Duodenal mucosa (tissue), 2 donors: ENCODE data around the gene TBC1D2B.

Experiments
- H3K27ac ChIP-seq: one replicate; pipeline ENCODE4 v1.7.0; 2013; ENCODE audit warnings: low read depth, low read length
- H3K27me3 ChIP-seq, 2 donors: one replicate each; pipeline ENCODE4 v1.7.0; 2013; ENCODE audit warnings: low read length in 2 of 2, control low read depth in 1 of 2; ENCODE audit not compliant: insufficient read depth in 2 of 2, control insufficient read depth in 1 of 2
- H3K36me3 ChIP-seq, 2 donors: one replicate each; pipeline ENCODE4 v1.7.0; 2013; ENCODE audit warnings: low read length in 2 of 2, control low read depth in 1 of 2; ENCODE audit not compliant: insufficient read depth in 2 of 2, control insufficient read depth in 1 of 2
- H3K4me1 ChIP-seq, 2 donors: one replicate each; pipeline ENCODE4 v1.7.0; 2013; ENCODE audit warnings: low read length in 2 of 2, control low read depth in 1 of 2; ENCODE audit not compliant: insufficient read depth in 2 of 2, control insufficient read depth in 1 of 2
- H3K4me3 ChIP-seq, 2 donors: one replicate each; pipeline ENCODE4 v1.7.0; 2013; ENCODE audit warnings: low read length in 2 of 2, low read depth in 1 of 2
- H3K9ac ChIP-seq, 2 donors: one replicate each; pipeline ENCODE4 v1.7.0; 2013; ENCODE audit warnings: low read length in 2 of 2, low read depth in 1 of 2
- H3K9me3 ChIP-seq, 2 donors: one replicate each; pipeline ENCODE4 v1.7.0; 2013; ENCODE audit warnings: low read length in 2 of 2, control low read depth in 1 of 2; ENCODE audit not compliant: control insufficient read depth in 1 of 2

The TBC1D2B gene

DNA sequence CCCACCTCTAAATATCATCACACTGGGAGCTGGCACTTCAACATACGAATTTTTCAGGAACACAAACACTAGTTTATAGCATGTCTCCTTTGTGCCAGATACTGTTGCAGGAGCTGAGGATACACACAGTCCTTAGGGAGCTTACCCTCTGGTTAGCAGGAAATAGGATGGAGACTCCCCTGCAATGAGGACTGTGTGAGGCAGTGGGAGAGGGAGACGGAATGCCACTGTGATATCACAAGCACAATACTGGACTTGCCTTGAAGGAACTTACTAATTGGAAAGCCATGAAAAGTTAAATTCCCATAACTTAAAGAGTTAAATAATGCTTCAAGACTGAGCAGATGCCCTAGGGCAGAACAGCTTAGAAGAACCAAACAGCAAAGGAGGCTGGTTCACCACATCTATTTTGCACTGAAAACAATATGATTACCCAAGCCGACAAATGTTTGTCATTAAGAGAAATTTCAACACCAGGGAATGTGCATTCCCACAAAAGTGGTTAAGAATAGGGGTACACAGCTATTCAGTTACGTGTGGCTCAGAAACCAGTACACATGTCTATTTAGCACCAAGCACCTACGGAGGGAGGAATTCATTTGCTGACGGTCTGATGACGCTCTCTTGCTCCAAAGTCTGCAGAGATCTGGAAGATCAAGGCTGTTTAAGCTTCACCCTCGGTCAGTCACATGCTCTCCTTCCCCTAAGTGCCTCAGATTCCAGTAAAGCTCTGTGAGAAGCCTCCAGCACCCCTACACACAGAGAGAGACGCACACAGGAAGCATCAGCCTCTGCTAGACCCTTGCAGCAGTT lies 5.2 kb downstream of the TBC1D2B start:
- Histone ChIP-seq H3K36me3 (no peaks in the 10 kb centered on the region), H3K9ac (peak overlapping the region; percentile 50 to 52), H3K9me3 (no peaks in the 10 kb centered on the region), H3K4me1 (peaks cover 68 to 70% of the 10 kb centered on the region in 2 donors), H3K27ac (peak overlapping the region; percentile 59), H3K27me3 (no peaks in the 10 kb centered on the region), H3K4me3 (peak overlapping the region in 1 of 2 donors; percentile 50)

DNA sequence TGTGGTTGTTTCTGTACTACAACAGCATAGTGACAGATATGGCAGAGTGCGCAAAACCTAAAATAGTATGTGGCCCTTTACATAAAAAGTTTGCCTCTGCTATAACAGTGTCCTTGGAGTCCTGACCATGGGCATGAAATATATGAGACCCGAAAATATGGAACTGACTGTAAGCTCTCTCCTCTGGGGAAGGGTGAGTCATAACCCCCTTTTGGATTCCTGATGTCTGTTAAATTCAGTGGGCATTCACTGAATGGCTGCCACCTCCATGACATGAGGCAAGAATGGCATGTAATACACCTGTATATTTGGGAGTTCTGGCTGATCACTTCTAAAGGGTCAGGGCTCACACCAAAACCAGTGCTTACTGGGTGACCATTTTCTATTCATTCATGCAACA lies 6.1 kb downstream of the TBC1D2B start:
- Histone ChIP-seq H3K4me3 (no peak overlapping the region), H3K27ac (no peak overlapping the region), H3K36me3 (no peaks in the 10 kb centered on the region), H3K4me1 (peaks cover 77% of the 10 kb centered on the region in 2 donors), H3K9me3 (no peaks in the 10 kb centered on the region), H3K27me3 (no peaks in the 10 kb centered on the region), H3K9ac (no peak overlapping the region)

DNA sequence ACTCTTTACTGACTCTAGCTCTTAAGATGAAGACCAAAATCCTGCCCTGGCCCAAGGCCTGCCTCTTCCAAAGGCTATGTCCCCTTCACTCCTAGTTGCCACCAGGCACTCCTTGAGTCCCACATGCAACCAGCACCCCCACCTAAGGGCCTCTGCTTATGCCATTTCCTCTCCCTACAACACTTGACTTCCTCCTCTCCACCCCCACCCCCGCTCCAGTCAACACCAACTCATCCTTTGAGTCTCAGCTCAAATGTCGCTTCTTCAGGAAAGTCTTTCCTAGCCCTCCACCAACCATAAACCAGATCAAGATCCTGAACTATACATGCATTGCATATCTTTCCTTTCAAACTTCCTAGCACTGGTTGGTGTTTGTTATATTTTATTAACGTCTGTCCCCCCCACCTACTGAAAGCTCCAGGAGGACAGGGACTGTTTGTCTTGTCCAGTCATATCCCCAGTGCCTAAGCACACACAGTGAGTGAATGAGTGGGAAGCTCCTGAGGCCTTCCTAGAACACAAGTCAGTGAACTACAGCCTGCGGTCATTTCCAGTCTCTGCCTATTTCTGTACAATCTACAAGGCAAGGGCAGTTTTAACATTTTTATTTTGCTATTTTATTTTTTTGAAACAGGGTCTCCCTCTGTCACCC lies 7.3 kb downstream of the TBC1D2B start:
- Histone ChIP-seq H3K4me1 (peaks cover 77 to 84% of the 10 kb centered on the region in 2 donors), H3K27me3 (no peaks in the 10 kb centered on the region), H3K9me3 (no peaks in the 10 kb centered on the region), H3K4me3 (peak overlapping the region; percentile 4 to 14), H3K9ac (no peak overlapping the region), H3K27ac (no peak overlapping the region), H3K36me3 (no peaks in the 10 kb centered on the region)

DNA sequence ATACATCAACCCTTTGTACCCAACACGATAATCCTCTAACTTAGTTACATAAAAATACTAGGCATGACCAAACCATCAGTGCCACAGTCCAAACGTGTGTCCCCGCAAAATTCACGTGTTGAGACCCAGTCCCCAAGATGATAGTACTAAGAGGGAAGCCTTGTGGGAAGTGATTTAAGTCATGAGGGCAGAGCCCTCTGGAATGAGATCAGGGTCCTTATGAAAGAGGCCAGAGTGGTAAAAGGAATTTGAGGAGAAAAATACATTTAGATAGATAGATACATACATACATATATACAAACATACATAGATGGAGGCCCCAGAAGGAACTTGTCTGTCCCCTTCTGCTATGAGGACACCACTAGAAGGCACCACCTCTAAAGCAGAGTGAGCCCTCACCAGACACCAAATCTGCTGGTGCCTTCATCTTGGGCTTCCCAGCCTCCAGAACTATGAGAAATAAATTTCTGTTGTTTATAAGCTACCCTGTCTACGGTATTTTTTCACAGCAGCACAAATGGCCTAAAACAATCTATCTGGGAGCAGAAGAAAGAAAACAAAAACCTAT lies 8.0 kb downstream of the TBC1D2B start:
- no peaks in the 10 kb centered on the region for H3K36me3 ChIP-seq
- no peaks in the 10 kb centered on the region for H3K27me3 ChIP-seq
- H3K4me3 ChIP-seq, result peak overlapping the region; percentile 4 to 23
- H3K4me1 ChIP-seq, result peaks cover 77 to 86% of the 10 kb centered on the region in 2 donors
- H3K9me3 ChIP-seq, result no peaks in the 10 kb centered on the region
- H3K27ac ChIP-seq, result no peak overlapping the region
- no peak overlapping the region for H3K9ac ChIP-seq

DNA sequence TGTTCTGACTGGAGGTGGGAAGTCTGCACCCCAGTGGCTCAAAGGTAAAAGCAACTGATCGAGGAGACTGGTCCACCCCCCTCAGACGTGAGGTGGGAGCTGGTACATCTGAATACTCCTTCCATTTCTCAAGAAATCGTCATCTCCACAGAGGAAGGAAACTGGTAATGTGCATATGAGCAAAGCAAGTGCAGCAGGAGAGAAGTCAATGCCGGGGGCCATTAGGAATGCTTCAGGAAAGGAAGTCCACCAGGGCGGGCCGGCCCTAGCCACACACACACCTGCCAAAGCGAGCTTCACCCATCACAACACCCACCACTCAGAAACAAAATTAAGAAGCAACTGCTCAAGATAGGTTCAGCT lies 8.5 kb downstream of the TBC1D2B start:
- peak overlapping the region; percentile 23 to 31 for H3K4me3 ChIP-seq
- no peaks in the 10 kb centered on the region for H3K36me3 ChIP-seq
- no peaks in the 10 kb centered on the region for H3K27me3 ChIP-seq
- H3K9me3 ChIP-seq, result no peaks in the 10 kb centered on the region
- H3K4me1 ChIP-seq, result peaks cover 79 to 89% of the 10 kb centered on the region in 2 donors
- no peak overlapping the region for H3K27ac ChIP-seq
- H3K9ac ChIP-seq, result peak overlapping the region; percentile 16 to 24

DNA sequence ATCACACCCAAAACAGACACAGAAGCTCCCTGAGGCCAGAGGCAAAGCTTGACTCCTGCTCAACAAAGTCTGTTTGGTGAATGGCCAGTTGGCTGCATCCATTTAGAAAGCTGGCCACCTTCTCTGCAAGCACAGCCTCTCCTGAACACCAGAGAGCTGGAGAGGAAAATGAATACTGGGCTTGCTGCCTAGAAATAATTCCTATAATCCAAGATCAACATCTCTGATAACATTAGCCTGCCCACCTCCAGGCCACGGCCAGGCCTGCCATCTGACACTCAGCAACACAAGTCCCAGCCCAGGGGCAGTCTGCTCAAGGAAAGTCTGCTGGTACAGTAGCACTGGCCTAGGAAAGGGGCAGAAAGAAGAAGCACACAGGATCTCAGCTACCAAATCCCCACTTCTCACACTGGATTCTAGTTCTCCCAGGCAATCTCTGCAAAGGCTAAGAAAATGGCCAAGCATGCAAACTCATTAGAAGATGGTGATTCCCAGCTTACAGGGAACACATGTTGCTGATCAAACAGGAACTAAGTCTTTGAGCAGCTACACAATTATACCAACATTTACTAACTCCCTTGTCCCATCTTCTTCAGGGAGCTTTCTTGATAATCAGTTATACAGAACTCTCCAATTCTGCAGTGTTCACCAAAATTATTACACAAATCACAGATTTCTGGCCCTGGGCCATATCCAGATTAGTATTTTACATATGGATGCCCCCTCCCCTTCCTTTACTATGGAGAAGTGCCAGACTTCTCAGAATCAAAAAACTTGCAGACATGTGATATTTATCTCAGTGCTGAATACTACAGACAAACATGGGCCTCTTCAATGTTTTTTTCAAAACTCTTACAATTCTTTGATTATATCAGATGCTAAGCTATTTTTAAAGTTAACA lies 9.9 kb downstream of the TBC1D2B start:
- Histone ChIP-seq H3K27ac (peak overlapping the region; percentile 1), H3K27me3 (no peaks in the 10 kb centered on the region), H3K4me3 (peak overlapping the region in 1 of 2 donors; percentile 9), H3K9me3 (no peaks in the 10 kb centered on the region), H3K4me1 (peaks cover 89 to 94% of the 10 kb centered on the region in 2 donors), H3K36me3 (no peaks in the 10 kb centered on the region), H3K9ac (no peak overlapping the region)

DNA sequence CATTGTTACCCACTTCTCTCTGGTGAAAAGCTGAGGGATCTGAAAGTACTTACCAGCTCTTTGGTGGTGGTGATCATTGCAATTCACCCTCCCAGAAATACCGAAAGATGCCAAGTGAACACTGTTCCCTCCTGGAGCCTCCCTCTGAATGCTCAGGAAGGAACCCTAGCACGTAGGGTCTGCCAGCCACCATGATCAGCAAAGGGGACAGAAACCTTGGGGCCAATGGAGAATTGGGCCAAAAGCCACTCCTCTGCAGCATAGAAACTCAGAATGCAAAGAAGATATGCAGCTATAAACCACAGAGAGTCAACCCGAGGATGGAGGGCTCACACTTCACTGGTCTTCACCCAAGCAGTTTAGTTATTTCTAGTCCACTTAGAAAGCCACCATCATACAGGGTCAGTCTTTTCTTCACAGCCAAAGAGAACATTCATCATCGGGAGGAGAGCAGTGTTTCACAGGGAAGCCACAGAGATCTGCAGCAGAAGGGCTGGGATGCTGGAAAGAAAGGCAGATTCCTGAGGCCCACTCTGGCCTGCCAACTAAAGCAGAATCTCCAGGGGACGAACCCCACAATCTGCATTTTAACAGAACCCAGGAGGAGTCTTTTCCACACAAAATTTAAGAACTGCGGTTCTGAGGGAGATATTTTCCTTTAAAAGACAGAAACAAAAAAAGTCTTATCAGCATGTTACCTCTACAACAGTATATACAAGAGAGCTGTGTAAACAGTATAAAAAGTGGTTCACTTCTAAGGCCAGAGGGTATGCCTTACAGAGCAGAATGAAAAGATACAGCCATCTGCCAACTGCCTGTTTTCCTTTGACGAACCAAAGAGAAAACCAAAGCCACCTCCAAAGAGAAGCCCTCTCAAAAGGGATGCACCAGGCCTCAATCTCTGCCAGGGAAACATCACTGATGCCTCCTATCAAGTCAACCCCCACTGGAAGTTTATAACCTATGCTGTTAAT lies 11.3 kb downstream of the TBC1D2B start:
- Histone ChIP-seq H3K4me3 (peak overlapping the region; percentile 3 to 6), H3K27ac (peak overlapping the region; percentile 17), H3K4me1 (peaks cover 84 to 89% of the 10 kb centered on the region in 2 donors), H3K36me3 (no peaks in the 10 kb centered on the region), H3K27me3 (no peaks in the 10 kb centered on the region), H3K9ac (no peak overlapping the region), H3K9me3 (no peaks in the 10 kb centered on the region)

DNA sequence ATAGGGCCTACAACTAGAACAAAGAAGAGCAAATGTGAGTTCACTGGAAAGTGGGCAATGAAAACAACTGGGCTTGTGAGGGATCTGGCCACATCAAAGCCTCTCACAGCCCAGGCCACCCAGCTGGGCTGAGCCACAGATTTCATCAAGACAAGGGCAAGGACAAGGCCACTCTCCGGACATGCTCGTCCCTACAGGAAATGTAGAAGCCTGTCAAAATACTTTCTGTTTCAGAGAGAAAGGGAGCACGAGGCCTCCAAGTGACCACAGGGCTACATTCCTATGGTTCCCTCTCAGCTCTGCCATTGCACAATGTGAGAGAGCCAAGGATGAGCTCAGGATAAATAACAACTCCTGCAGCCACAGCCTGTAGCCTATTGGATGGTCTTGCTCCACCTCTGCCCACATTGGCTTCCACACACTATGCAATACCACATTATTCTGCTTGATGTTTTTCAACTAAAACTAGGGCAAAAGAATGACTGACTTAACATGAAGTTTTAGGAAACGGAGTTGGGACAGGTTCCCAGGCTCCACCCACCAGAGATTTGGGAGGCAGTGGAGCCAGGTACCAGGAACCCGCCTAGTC lies 12.1 kb downstream of the TBC1D2B start:
- Histone ChIP-seq H3K27ac (peak overlapping the region; percentile 47), H3K9ac (peak overlapping the region in 1 of 2 donors; percentile 9), H3K9me3 (no peaks in the 10 kb centered on the region), H3K4me1 (peaks cover 81 to 86% of the 10 kb centered on the region in 2 donors), H3K27me3 (no peaks in the 10 kb centered on the region), H3K36me3 (no peaks in the 10 kb centered on the region), H3K4me3 (peak overlapping the region; percentile 8 to 18)

DNA sequence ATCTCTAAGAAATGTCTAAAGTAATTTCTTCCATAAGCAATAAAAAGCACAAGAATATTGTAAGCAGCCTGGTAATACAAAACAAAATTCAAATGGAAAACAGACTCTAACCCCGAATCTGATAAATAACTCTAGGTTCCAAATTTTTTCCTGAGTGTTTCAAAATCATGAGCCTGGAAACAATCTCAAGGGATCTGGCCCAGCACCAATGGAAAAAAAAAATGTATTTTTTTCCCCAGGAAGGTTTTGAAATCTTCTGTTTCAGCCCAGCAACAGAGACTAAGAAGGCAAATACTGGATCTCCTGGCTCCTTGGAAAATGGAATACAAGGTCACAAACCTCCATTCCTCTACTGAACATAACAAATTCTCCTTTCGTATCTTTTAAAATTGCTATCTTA lies 13.0 kb downstream of the TBC1D2B start:
- Histone ChIP-seq H3K27ac (peak overlapping the region; percentile 47), H3K4me1 (peaks cover 81 to 85% of the 10 kb centered on the region in 2 donors), H3K27me3 (no peaks in the 10 kb centered on the region), H3K9me3 (no peaks in the 10 kb centered on the region), H3K4me3 (no peak overlapping the region), H3K36me3 (no peaks in the 10 kb centered on the region), H3K9ac (no peak overlapping the region)
